Endometrial microvascular endothelial cells (primary cell): Measurements from ENCODE around the gene SLC17A7. TPM values are rescaled to one million over a fixed set of nuclear protein-coding genes. Genes with fewer than 3 reads are reported as not detected.
"Not testable (repeated sequence)": the region's sequence is repeated elsewhere in the genome, so short reads cannot be mapped to it uniquely, and the experiment has no call there.

Experiments
- in situ Hi-C: cut with HindIII; loops from 2 replicates; pipeline ENCODE4 v1.10.0; 2017; ENCODE audit warnings: low sequenced_read_pairs, low pct_unique_long_range_greater_than_20kb; ENCODE audit errors: inconsistent ontology term
- total RNA-seq: library from RNA; depleted of rRNA; stranded (reverse); fragments of >200 nt; gene quantifications from one replicate; pipeline ENCODE4 v1.2.3, GENCODE V29; 2015; ENCODE audit errors: inconsistent ontology term

Gene SLC17A7
- total RNA-seq, 1 donor from 2014 or later: not detected

DNA sequence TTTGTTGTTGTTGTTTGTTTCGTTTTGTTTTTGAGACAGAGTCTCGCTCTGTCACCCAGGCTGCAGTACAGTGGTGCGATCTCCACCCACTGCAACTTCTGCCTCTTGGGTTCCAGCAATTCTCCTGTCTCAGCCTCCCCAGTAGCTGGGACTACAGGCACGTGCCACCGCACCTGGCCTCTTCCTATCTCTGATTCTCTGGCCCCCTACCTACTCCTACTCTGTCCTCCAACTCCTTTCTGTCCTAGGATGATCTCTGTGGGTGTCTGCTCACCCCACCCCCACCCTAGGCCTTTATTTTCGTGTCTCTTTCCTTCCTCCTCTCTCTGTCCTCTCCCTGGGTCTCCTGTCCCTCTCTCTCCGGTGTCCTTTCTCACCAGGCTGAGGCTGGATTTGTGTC lies 9.1 kb upstream of the SLC17A7 start:
- in situ Hi-C loops: no loop called here

DNA sequence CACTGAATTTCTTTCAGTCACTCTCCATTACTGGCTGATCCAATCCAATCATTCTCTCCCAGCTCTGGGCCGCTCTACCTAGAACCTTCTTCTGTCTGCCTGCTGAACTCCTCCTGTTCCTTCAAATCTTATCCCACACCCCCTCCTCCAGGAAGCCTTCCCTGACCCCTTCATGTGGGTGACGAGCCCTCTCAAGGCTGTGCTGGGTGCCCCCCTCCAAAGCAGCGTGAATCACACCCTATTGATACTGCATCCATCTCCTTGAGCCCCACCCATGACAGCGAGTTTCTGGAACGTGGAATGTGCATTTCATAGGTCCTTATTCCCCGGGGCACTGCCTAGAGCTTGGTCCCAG lies 7.1 kb upstream of the SLC17A7 start:
- in situ Hi-C loops: no loop called here

DNA sequence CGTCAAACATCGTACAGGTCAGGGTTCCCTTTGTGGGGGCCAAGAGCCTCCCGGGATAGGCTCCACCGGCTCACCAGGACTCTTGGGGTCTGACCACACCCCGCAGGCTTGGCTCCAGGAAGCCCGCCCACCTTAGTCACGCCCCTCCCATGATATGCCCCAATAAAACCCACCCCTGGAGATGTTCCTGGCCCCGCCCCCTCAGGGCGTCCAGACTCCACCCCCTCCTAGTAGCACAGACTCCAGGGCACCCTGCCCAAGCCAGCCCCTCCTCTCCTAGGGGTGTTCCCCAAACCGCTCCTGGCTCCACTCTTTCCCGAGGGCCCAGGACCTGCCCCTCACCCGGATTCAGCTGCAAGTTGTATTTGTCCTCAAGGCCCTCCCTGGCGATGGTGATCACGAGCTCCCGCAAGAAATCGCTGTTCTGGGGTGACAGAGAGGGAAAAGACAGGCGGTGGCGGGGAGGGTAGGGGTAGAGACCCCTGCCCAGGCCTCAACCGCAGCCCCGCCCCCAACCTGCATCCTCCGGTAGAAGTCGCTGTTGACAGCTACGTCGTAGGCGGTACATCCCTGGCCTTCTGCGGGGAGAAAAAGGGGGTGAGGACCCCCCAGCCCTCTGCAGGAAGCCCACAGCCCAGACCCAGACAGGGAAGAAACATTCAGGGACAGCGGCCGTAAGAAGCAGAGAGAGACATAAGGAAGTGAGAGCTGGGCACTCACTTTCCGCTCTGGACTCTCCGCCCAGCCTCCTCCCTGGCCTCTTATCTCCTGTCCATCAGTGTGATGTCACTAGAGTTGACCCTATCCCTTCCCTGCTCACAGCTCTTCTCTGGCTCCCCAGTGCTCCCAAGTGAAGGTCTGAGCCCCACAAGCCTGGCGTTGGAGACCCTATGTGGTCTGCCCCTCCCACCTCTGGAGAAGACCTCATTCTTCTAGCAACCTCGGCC lies 6.4 kb upstream of the SLC17A7 start:
- in situ Hi-C loops: no loop called here

DNA sequence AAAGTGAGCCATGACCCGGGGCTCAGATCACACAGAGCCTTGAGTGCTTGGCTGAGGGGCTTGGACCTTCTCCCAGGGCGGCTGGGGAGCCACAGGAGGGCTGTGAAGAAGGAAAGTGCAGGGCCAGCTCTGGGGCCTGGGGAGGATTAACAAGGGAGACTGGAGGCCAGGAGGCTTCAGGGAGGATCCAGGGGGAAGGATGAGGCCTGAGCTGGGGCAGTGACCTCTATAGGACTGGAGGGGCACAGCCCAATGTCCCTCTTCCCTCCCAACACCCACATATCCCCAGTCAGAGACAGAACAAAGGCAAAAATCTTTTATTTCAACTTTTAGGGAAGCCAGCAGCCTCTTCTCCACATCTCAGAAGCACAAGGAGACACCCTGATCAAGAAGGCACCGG lies 4.7 kb upstream of the SLC17A7 start:
- in situ Hi-C loops: no loop called here

DNA sequence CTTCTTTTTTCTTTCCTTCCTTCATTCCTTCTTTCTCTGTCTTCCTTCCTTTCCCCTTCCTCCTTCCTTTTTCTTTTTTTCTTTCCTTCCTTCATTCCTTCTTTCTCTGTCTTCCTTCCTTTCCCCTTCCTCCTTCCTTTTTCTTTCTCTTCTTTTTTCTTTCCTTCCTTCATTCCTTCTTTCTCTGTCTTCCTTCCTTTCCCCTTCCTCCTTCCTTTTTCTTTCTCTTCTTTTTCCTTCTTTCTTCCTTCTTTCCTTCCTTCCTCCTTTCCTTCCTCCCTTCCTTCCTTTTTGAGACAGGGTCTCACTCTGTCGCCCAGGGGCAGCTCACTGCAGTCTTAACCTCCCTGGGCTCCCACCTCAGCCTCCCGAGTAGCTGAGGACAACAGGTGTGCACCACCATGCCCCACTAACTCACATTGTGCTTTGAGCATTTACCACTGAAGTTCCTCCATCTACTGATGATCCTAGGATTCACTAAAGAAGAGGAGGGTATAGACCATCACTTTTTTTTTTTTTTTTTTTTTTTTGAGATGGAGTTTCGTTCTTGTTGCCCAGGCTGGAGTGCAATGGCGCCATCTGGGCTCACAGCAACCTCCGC lies 2.9 kb upstream of the SLC17A7 start:
- in situ Hi-C loops: not testable (repeated sequence)

DNA sequence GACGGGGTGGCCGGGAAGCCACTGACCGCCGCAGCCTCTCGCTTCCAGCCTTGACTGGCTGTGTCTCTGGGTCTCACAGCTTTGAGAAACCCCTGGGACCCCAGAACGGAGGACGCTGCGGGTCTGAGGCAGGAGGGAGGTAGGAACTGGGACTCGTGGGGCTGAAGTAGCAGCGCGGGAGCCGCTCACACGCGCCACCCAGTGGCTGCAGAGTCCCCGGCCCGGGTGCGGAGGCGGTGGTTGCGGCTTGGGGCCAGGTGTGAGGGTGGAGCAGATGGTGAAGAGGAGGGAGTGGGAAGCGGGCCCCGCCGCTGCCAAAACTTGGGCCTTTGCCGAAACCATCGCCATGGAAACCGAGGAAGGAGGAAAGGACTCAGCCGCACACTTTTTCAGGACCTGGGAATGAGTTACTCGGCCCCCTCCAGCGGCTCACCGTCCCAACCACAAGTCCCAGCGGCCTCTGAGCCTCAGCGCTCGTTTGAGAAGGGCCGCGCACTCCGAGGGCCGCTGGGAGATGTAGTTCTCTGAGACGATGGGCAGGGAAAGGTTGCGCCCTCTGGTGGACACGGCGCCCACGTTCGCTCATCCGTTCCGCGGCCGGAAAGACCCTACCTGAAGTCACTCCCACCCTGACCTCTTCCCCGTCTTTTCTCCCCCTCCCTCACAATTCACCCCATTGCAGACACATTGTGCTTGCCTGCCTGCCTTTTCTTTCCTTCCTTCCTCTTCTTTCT lies 2.2 kb upstream of the SLC17A7 start:
- in situ Hi-C loops: no loop called here

DNA sequence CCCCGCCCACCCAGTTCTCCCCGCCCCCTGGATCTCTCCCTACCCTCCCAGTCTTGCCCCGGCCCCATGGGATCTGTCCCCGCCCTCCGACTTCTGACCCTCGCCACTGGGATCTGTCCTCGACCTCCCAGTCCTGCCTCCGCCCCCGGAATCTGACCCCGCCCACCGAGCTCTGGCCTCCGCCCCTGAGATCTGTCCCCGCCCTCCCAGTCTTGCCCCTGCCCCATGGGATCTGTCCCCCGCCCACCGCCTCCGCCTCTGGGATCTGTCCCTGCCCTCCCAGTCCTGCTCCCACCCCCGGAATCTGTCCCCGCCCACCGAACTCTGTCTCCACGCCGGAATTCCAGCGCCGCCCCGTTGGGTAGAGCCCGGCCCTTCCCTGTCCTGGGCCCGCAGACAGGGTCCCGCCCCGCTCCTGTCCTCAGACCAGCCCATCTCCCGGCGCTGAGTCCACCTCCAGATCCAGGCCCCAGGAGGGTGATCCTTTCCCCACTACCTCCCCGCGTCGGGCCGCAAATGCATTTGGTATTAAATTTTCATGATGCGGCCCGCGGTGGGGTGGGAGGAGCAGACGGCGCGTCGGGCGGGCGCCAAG lies 1.5 kb upstream of the SLC17A7 start:
- in situ Hi-C loops: no loop called here

DNA sequence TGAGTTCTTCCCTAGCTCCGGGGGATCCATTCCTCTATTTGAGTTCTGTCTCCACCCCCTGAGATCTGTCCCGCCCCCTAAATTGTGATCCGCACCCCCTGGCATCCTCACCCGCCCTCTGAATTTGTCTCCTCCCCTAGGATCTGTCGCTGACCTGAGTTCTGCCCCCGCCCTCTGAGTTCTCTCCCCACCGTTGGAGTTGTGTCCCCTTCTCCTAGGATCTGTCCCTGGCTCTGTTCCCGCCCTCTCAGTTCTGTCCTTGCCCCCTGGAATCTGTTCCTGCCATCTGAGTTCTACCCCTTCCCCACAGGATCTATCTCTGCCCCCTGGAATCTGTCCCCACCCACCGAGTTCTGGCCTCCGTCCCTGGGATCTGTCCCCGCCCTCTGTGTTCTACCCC lies 1.0 kb upstream of the SLC17A7 start:
- in situ Hi-C loops: no loop called here

DNA sequence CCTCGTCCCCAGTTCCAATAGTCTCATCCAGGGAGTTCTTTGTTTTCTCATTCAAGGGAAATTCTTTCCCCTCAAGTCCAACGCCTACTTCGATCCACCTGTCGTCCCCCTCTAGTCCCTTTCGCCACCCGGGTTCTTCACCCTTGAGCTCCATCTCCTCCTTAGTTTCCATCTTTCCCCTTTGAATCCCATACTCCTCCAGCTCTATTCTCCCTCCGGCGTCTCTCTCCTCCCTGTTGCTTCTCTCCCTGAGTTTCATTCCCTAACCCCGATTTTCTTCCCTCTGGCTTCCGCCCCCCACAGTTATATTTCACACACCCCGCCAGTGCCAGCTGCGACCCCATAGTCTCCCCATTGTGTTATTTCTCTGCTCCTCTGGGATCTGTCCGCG lies 628 bp upstream of the SLC17A7 start:
- in situ Hi-C loops: no loop called here

DNA sequence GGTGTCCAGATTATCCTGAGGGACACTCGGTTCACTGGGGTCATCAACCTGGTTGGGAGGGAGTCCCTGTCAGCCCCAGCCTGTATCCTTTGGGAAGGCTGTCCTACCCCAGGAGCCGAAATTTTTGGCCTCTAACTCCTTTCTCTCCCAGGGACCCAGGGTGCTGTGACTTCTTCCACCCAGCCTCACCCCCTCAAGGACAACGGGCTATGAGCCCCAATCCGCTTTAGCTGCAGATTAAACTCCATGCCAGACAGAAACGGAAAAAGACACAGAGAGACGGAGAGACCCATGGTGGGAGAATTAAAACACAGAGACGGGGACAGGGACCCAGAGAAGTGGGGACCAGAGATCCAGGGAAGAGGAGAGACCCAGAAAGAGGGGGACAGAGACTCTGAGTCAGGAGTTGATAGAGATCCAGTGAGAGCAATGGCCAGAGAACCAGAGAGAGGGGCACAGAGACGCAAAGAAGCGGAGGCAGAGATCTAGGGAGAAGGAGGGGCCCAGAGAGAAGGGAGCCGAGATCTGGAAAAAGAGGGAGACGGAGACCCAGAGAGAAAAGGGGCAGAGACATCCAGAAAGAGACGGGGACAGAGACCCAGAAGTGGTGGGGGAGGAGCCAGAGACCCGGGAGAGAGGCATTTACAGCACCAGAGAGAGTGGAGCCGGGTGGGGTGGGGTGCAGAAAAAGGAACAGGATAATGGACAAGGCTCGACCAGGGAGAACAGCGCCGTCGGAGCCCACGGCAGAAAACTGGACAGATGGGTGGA lies 703 bp downstream of the SLC17A7 start:
- in situ Hi-C loops: no loop called here

DNA sequence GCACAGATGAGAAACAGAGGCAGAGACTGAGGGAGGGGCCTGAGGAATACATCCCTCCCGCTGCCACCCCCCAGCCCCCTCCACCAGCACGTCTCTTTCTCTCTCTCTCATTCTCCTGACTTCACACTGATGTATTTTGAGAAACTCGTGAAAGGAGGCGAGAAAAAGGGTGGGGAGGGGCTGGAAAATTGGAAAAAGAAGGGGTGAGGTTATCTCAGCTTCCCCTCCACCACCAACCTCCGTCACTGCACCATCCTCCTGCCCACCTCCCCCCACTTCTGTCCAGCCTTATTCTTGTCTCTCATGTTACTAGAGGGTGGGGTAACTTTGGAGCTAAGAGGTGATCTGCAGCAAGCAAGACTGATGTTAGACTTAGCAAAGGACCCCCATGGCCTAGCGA lies 1.5 kb downstream of the SLC17A7 start:
- in situ Hi-C loops: no loop called here

DNA sequence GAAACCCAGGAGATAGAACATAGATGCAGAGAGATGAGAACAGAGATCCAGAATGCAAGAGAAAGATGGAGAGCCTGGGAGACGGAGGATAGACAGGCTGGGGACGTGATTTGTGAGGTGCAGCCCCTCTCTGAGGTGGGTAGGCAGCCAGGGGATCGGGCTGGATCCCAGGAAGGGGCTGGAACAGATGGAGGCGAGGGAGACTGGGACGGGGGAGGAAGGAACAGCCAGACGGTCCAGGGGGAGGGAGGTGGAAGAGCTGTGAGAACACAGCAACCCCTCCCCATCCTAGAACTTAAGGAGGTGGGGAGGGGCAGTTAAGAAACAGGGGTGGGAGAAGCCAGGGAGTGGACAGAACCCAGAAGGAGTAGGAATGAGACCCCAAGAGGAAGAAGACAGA lies 3.1 kb downstream of the SLC17A7 start:
- in situ Hi-C loops: no loop called here

DNA sequence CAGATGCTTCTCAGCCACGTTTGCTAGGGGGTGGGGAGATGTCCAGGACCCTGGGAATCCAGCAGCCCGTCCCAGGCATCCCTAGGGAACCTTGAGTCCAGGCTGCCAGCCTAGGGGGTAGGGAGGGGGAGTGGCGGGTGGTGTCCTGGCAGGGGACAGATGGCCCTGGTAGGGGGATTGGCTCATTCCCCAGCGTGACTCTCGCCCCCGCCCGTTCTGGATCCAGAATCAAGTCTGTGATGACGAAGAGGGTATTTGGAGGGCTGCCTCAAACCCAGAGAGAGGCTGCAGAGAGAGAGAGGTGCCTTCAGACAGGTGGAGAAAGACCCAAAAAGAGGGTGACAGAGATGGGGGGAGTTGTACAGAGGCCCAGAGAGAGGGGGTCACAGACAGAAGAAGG lies 4.1 kb downstream of the SLC17A7 start:
- in situ Hi-C loops: no loop called here

DNA sequence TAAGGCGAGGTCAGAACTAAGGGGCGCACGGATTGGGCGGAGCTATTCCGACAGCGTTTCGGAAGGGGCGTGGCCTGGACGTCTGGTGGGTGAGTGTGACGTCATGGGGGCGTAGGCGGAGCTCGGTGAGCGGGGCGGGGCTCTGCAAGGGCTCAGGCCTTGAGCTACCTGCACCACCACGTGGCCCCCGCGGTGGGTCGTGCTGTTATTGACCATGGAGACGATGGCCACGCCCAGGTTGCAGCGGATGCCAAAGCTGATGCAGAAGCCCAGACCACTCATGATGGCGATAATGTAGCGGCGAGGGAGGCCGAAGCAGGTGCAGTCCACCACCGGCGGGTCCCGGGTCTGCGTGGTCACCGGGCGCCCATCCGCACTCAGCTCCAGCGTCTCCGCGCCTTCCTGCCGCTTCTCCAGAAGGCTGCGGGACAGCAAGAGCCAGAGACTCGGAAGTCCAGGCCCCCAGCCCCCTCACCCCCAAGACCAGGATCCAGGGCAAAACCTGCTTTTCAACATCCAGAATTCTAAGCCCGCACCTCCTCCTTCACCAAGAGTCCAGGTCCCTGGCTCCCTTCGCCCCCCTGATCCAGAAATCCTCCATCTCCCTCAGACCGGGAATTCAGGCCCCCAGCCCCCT lies 4.8 kb downstream of the SLC17A7 start:
- in situ Hi-C loops: no loop called here

DNA sequence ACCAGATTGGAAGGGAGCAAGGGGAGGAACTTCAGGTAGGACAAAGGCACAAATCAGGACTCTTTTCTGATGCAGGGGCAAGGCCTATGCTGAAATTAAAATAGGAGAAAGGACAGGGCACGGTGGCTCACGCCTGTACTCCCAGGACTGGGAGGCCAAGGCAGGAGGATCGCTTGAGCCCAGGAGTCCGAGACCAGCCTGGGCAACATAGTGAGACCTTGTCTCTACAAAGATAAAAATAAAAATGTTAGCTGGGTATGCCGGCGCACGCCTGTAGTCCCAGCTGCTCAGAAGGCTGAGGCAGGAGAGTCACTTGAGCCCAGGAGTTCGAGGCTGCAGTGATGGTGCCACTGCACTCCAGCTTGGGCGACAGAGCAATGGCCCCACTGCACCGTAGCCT lies 5.7 kb downstream of the SLC17A7 start:
- in situ Hi-C loops: no loop called here

DNA sequence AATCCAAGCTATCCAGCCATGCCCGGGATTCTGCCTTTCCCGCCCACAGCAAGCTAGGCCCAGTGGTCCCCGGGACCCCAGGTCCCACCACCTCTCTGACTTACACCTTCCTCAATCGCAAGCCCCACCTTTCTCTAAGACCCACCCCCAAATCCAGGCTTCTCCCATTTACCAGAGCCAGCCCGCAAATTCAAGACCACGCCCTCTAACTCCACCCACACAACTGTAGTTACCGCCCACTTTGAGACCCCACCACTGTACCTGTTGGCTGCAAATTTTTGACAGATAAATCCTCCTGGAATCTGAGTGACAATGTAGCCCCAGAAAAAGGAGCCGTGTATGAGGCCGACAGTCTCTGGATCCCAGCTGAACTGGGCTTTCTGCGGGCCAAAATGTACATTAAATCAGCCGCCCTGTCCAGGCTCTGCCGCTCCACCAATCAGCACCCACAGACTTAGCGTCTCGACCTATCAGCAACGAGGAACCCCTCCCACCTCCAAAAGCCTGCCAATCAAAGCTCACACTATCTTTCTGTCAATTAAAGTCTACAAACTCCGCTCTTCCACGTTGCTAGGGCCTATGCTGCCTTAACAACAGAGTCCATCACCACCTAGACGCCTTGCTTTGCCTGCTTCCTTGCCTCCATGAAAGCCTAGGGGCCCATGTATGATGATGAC lies 6.3 kb downstream of the SLC17A7 start:
- in situ Hi-C loops: no loop called here

DNA sequence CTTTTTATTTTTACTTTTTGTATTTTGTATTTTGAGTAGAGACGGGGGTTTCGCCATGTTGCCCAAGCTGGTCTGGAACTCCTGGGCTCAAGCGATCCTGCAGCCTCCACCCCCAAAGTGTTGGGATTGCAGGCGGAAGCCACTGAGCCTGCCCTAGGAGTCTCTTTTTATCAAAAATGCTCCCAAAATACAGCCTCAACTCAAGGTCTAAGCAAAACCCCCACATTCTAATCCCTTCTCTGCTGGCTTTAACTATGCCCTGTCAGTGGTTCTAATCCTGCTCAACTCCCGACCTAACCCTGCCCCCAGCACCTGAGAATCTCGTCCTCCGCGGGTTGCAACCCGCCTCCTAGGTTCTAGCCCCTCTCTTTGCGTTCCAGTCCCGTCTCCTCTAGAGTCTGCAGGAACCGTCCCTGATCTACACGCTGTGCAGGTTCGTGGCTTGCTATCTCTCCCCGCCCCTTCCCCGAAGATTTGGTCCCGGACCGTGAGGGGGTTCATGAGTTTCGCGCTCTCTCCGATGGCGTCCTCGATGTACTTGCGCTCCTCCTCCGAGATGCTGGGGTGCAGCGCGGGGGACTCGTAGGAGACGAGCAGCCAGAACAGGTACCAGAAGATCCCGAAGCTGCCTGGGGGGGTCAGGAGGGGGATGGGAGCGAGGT lies 8.0 kb downstream of the SLC17A7 start:
- in situ Hi-C loops: no loop called here
